Caco-2 (cell line): ENCODE results near the gene GLRA3. TPM values are rescaled to one million over a fixed set of nuclear protein-coding genes. Genes with fewer than 3 reads are reported as not detected.

Source experiments
- BruUV-seq: library from RNA; stranded (reverse); fragments of 400-500 nt; replicated peaks from 2 replicates; lab custom pipeline; 2021; lab: Mats Ljungman, UMichigan
- CTCF ChIA-PET: fragments of 300-600 bp; sonication (Branson Sonifier 250); formaldehyde crosslinking; loops from one replicate; lab custom pipeline; 2022; ENCODE audit warnings: antibody characterized with exemption; lab: Charles Lee
- POLR2A ChIA-PET: fragments of 300-600 bp; sonication (Branson Sonifier 250); formaldehyde crosslinking; loops from one replicate; lab custom pipeline; 2022; ENCODE audit warnings: antibody characterized with exemption; lab: Charles Lee
- DNase-seq, 2 experiments: peaks; one replicate each; pipeline versions ENCODE4 v3.0.0 to v3.0.0-alpha.2; 2020 to 2022
- H3K27me3 ChIP-seq: replicated peaks from 2 replicates; pipeline ENCODE4 v1.6.0; 2011; ENCODE audit warnings: low read length; ENCODE audit not compliant: control insufficient read depth, insufficient read depth
- H3K36me3 ChIP-seq: 2 replicates; pipeline ENCODE4 v1.5.1; 2011; ENCODE audit warnings: low read length; ENCODE audit not compliant: control insufficient read depth, insufficient read depth
- H3K4me1 ChIP-seq: fragments of 250-450 bp; sonication (Bioruptor Pico); 2 replicates; pipeline ENCODE4 v1.5.1; 2020; ENCODE audit warnings: mild to moderate bottlenecking
- H3K4me3 ChIP-seq: 2 replicates; pipeline ENCODE4 v1.5.1; 2011; ENCODE audit warnings: low read depth, mild to moderate bottlenecking, control low read depth, low read length
- H3K9me3 ChIP-seq: fragments of 250-450 bp; sonication (Bioruptor Pico); 2 replicates; pipeline ENCODE4 v1.5.1; 2020; ENCODE audit warnings: mild to moderate bottlenecking, moderate library complexity
- H3K27ac Mint-ChIP-seq: one replicate; pipeline ENCODE4 v1.8.0; 2022; ENCODE audit warnings: mixed read lengths; ENCODE audit not compliant: unreplicated experiment
- H3K27me3 Mint-ChIP-seq: one replicate; pipeline ENCODE4 v1.8.0; 2022; ENCODE audit warnings: mixed read lengths; ENCODE audit not compliant: insufficient read depth, unreplicated experiment
- H3K36me3 Mint-ChIP-seq: one replicate; pipeline ENCODE4 v1.8.0; 2022; ENCODE audit warnings: mild to moderate bottlenecking, mixed read lengths; ENCODE audit not compliant: insufficient read depth, unreplicated experiment
- H3K4me1 Mint-ChIP-seq: one replicate; pipeline ENCODE4 v1.8.0; 2022; ENCODE audit warnings: low read depth, mixed read lengths; ENCODE audit not compliant: unreplicated experiment
- H3K4me3 Mint-ChIP-seq: one replicate; pipeline ENCODE4 v1.8.0; 2022; ENCODE audit warnings: mild to moderate bottlenecking, moderate library complexity, mixed read lengths; ENCODE audit not compliant: unreplicated experiment
- H3K9me3 Mint-ChIP-seq: one replicate; pipeline ENCODE4 v1.8.0; 2022; ENCODE audit warnings: mixed read lengths; ENCODE audit not compliant: unreplicated experiment
- intact Hi-C: fragments of 100-400 bp; cut with micrococcal nuclease; formaldehyde crosslinking; loops from one replicate; pipeline ENCODE4 v1.10.0; 2022; ENCODE audit not compliant: unreplicated experiment
- total RNA-seq: library from RNA; stranded (reverse); gene quantifications from 2 replicates; pipeline ENCODE4 v1.2.3, GENCODE V29; 2022
- TF ChIP-seq, protein P1 (sequence below), 2 experiments: fragments of 200-600 bp in 1 of 2; IDR thresholded peaks; 1 replicate in 1 of 2; 2 replicates in 1 of 2; pipeline versions ENCODE4 v1.5.1 to v1.8.0; 2011 to 2022; ENCODE audit warnings: antibody characterized with exemption in 1 of 2, control low read depth in 1 of 2, inconsistent platforms in 1 of 2, low read depth in 1 of 2, low read length in 1 of 2, mild to moderate bottlenecking in 1 of 2, moderate library complexity in 1 of 2; ENCODE audit not compliant: insufficient read depth in 1 of 2, severe bottlenecking in 1 of 2, unreplicated experiment in 1 of 2

The GLRA3 gene
- total RNA-seq, 1 experiment from 2014 or later, result not detected

DNA sequence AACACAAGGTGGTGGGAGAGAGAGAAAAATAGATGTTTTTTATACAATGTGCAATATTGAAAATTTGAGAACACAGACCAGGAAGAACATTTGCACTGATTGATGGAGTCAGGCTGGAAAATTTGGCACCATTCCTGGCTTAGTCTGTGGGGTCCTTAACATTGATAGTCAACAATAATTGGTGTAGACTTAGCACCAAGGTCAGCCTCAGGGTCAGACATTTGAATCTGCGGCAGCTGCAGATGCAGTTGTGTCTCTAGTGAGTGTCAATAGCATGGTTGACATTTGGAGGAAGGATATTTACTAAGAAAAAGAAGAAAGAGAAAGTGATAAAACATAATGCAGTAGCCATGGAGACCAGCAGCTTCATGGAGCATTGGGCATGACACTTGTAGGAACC is 31.5 kb upstream of the GLRA3 start:
- H3K4me1 Mint-ChIP-seq, result no peaks in the 10 kb centered on the region
- H3K27ac Mint-ChIP-seq, result no peak overlapping the region
- Histone ChIP-seq H3K36me3 (no peaks in the 10 kb centered on the region), H3K27me3 (no peaks in the 10 kb centered on the region), H3K4me1 (no peaks in the 10 kb centered on the region), H3K4me3 (no peak overlapping the region), H3K9me3 (no peaks in the 10 kb centered on the region)
- ChIA-PET POLR2A (no interaction called here), CTCF (no interaction called here)
- H3K9me3 Mint-ChIP-seq, result no peaks in the 10 kb centered on the region
- BruUV-seq, result no TSS peak
- intact Hi-C loops, result no loop called here
- H3K4me3 Mint-ChIP-seq, result no peak overlapping the region
- H3K36me3 Mint-ChIP-seq, result no peaks in the 10 kb centered on the region
- TF ChIP-seq, protein P1, sequence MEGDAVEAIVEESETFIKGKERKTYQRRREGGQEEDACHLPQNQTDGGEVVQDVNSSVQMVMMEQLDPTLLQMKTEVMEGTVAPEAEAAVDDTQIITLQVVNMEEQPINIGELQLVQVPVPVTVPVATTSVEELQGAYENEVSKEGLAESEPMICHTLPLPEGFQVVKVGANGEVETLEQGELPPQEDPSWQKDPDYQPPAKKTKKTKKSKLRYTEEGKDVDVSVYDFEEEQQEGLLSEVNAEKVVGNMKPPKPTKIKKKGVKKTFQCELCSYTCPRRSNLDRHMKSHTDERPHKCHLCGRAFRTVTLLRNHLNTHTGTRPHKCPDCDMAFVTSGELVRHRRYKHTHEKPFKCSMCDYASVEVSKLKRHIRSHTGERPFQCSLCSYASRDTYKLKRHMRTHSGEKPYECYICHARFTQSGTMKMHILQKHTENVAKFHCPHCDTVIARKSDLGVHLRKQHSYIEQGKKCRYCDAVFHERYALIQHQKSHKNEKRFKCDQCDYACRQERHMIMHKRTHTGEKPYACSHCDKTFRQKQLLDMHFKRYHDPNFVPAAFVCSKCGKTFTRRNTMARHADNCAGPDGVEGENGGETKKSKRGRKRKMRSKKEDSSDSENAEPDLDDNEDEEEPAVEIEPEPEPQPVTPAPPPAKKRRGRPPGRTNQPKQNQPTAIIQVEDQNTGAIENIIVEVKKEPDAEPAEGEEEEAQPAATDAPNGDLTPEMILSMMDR (IDR thresholded peaks at IDR 0.05; ENCODE audit: insufficient read depth in 1 of 2, low read depth in 1 of 2, low read length in 1 of 2, severe bottlenecking in 1 of 2, unreplicated experiment in 1 of 2), result no peak
- H3K27me3 Mint-ChIP-seq, result no peaks in the 10 kb centered on the region
- no peak for DNase-seq

DNA sequence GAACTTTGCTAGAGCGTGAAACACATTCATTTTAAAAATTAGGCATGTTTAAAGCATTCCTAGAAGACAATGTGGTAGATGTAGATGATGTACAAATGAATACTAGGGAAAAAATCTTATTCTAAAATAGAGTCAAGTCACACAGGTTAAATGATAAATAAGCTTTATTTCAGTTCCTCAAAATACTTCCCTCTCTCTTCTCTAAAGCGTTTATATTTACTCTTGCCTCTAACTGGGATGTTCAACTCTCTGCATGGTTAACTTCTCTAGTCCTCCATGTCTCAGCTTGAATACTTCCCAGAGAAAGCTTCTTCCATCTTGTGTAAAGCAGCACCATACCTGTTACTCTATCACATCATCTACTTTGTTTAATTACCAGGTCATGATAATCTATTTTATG is 30.9 kb upstream of the GLRA3 start:
- H3K4me1 ChIP-seq, result no peaks in the 10 kb centered on the region
- ChIA-PET POLR2A (no interaction called here), CTCF (no interaction called here)
- no peaks in the 10 kb centered on the region for H3K9me3 ChIP-seq
- no peak overlapping the region for H3K4me3 Mint-ChIP-seq
- TF ChIP-seq, protein P1 (IDR thresholded peaks at IDR 0.05; ENCODE audit: insufficient read depth in 1 of 2, low read depth in 1 of 2, low read length in 1 of 2, severe bottlenecking in 1 of 2, unreplicated experiment in 1 of 2), result no peak
- no peaks in the 10 kb centered on the region for H3K27me3 Mint-ChIP-seq
- no peaks in the 10 kb centered on the region for H3K36me3 ChIP-seq
- intact Hi-C loops, result no loop called here
- no peak overlapping the region for H3K27ac Mint-ChIP-seq
- H3K36me3 Mint-ChIP-seq, result no peaks in the 10 kb centered on the region
- no TSS peak for BruUV-seq
- H3K9me3 Mint-ChIP-seq, result no peaks in the 10 kb centered on the region
- H3K4me3 ChIP-seq, result no peak overlapping the region
- DNase-seq, result no peak
- H3K27me3 ChIP-seq, result no peaks in the 10 kb centered on the region
- H3K4me1 Mint-ChIP-seq, result no peaks in the 10 kb centered on the region

DNA sequence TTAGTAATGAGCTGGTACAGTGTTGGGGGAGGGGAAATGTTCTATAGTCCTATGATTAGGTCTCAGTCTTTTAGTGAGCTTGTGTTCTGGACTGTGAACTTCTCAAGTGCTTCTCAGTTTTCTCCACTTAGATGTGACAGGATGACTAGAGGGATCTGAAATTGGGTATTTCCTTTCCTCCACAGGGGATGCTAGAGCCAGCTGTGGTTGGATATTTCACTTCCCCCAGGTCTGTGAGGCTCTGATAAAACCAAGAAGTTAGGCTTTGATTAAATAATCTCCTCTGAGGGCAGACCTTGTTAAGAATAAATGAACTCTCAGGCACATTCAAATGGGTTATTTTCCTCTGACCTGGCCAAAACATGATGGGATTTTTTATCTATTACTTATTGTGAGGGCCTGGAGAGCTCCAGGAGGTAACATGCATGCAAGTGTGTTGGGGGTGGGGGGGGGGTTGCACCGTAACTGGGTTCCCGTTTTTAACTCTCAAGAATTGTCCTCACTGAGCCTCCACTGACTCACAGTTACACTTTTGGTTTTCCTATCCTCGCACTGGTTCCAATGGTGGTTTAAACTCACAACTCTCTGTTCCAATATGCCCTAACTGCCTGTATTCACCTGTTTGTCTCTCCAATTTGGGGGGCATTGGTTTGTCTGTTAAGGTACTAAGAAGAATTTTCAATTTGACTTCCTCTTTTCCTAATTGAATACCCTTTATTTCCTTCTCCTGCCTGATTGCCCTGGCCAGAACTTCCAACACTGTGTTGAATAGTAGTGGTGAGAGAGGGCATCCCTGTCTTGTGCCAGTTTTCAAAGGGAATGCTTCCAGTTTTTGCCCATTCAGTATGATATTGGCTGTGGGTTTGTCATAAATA is 28.1 kb upstream of the GLRA3 start:
- CTCF ChIA-PET, result no interaction called here
- H3K4me1 Mint-ChIP-seq, result no peaks in the 10 kb centered on the region
- TF ChIP-seq, protein P1 (IDR thresholded peaks at IDR 0.05; ENCODE audit: insufficient read depth in 1 of 2, low read depth in 1 of 2, low read length in 1 of 2, severe bottlenecking in 1 of 2, unreplicated experiment in 1 of 2), result no peak

More for the DNA sequence above, 28.1 kb upstream of the GLRA3 start:
- Mint-ChIP-seq H3K9me3 (no peaks in the 10 kb centered on the region), H3K36me3 (no peaks in the 10 kb centered on the region), H3K4me3 (no peak overlapping the region), H3K27ac (no peak overlapping the region), H3K27me3 (no peaks in the 10 kb centered on the region)
- H3K9me3 ChIP-seq, result no peaks in the 10 kb centered on the region
- H3K4me3 ChIP-seq, result no peak overlapping the region
- BruUV-seq, result no TSS peak
- H3K36me3 ChIP-seq, result no peaks in the 10 kb centered on the region
- H3K4me1 ChIP-seq, result no peaks in the 10 kb centered on the region
- H3K27me3 ChIP-seq, result no peaks in the 10 kb centered on the region
- POLR2A ChIA-PET, result no interaction called here
- DNase-seq, result no peak
- intact Hi-C loops, result no loop called here
